Stimulated activated CD8-positive, alpha-beta memory T cell treated with anti-CD3 and anti-CD28 coated beads, Interleukin-12 subunit alpha, Interleukin-12 subunit beta, amount 100 ng/mL, for 1 hour (primary cell): ENCODE results near the gene KCNJ15.

ENCODE experiments used
- DNase-seq: peaks from one replicate; pipeline ENCODE4 v3.0.0-alpha.2; 2020; ENCODE audit warnings: low read depth

Gene KCNJ15

GRCh38 chr21:38299671-38300070, 42.9 kb downstream of the KCNJ15 start:
- no peak for DNase-seq

GRCh38 chr21:38300141-38300578, 43.4 kb downstream of the KCNJ15 start:
- no peak for DNase-seq

GRCh38 chr21:38301321-38302214, 44.8 kb downstream of the KCNJ15 start:
- DNase-seq: no peak

- DNase-seq: no peak
Observed at GRCh38 chr21:38303300-38303699, 46.5 kb downstream of the KCNJ15 start.

- DNase-seq: no peak
Observed at GRCh38 chr21:38306433-38307141, 49.8 kb downstream of the KCNJ15 start.

GRCh38 chr21:38307771-38308531, 51.2 kb downstream of the KCNJ15 start:
- DNase-seq: no peak

GRCh38 chr21:38308532-38309119, 51.8 kb downstream of the KCNJ15 start:
- DNase-seq: no peak

- no peak for DNase-seq
Observed at GRCh38 chr21:38310646-38311485, 54.1 kb downstream of the KCNJ15 start.

- no peak for DNase-seq
Observed at GRCh38 chr21:38311765-38312164, 55.0 kb downstream of the KCNJ15 start.

GRCh38 chr21:38312822-38313221, 56.0 kb downstream of the KCNJ15 start:
- no peak for DNase-seq

- DNase-seq: no peak
Observed at GRCh38 chr21:38314558-38314957, 57.8 kb downstream of the KCNJ15 start.

GRCh38 chr21:38315122-38315521, 58.3 kb downstream of the KCNJ15 start:
- DNase-seq: no peak

- no peak for DNase-seq
Observed at GRCh38 chr21:38319781-38320180, 63.0 kb downstream of the KCNJ15 start.

- no peak for DNase-seq
Observed at GRCh38 chr21:38321568-38321967, 64.8 kb downstream of the KCNJ15 start.

- no peak for DNase-seq
Observed at GRCh38 chr21:38322311-38322950, 65.6 kb downstream of the KCNJ15 start.

GRCh38 chr21:38323721-38324531, 67.1 kb downstream of the KCNJ15 start:
- no peak for DNase-seq

- DNase-seq: no peak
Observed at GRCh38 chr21:38325216-38325615, 68.4 kb downstream of the KCNJ15 start.

- no peak for DNase-seq
Observed at GRCh38 chr21:38325731-38326420, 69.1 kb downstream of the KCNJ15 start.

- DNase-seq: no peak
Observed at GRCh38 chr21:38326429-38326828, 69.6 kb downstream of the KCNJ15 start.
